ENCODE results near the gene MPP2. TPM values are rescaled to one million over a fixed set of nuclear protein-coding genes. Genes with fewer than 3 reads are reported as not detected.

The MPP2 gene
- total and polyA plus RNA-seq, 9 of the 15 experiments (the other 6 are each of a cell fraction or from before 2014, with no cell fraction given): 0.04 to 1.0 (median 0.24) TPM

DNA sequence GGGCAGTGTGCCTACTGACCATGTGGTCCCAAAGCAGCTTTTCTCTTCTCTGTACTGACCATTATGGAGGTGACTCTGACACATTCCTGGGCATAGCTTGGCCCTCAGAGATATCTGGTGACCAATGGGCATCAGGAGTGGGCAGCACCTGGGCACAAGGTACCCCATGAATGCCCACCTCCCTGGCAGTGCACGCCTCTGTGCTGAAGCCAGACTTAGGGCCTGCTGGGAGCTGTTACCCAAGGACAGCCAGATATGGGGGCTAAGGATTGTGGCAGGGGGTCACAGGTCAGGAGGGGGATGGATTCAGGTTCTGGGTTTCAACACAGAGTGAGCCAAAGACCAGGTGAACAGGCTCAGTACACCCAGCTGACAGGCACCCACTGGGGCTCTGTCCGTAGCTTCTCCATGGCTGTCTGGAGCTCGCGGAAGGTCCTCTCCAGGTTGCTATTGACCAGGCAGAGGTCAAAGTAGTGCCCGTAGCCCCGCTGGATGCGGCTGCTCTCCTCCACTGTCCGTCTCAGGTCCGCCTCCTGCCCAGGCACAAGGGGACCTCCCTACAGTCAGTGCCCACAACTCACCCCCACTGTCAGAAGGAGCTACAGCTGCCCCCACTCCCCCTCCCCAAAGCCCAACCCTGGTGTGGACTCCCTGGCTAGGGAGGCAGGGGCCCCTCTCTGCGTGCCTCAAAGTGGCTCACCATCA, 29.7 kb downstream of the MPP2 start:
- Histone ChIP-seq H3K79me2 (ENCODE audit: control insufficient read depth, insufficient read depth, low read length) (no peaks in the 10 kb centered on the region), H3K4me1 (replicated peaks in 1 of 2; ENCODE audit: control insufficient read depth in 2 of 2, insufficient read depth in 2 of 2, low read length in 2 of 2) (peaks cover 0 to 33% of the 10 kb centered on the region in 2 experiments; a peak in 4 of 5 replicates), H3K9ac (ENCODE audit: insufficient read depth in 1 of 2, low read depth in 2 of 2, low read length in 2 of 2) (no peak overlapping the region), H3K27ac (ENCODE audit: extremely low read depth, low read depth, low read length) (no peak overlapping the region), H3K9me1 (ENCODE audit: control insufficient read depth, insufficient read depth, low read length) (no peaks in the 10 kb centered on the region), H3K4me3 (no peak overlapping the region), H3K36me3 (ENCODE audit: control insufficient read depth, insufficient read depth, low read length) (no peaks in the 10 kb centered on the region), H3K27me3 (ENCODE audit: control insufficient read depth in 2 of 2, insufficient read depth in 2 of 2, low read length in 2 of 2) (peaks cover 0 to 19% of the 10 kb centered on the region in 2 experiments; a peak in 3 of 5 replicates), H3K9me3 (replicated peaks; ENCODE audit: control insufficient read depth, insufficient read depth, low read depth, low read length) (no peaks in the 10 kb centered on the region), H4K20me1 (replicated peaks; ENCODE audit: control insufficient read depth, insufficient read depth, low read length) (no peaks in the 10 kb centered on the region; the same call in 1 of the 2 replicates), H3K4me2 (ENCODE audit: insufficient read depth, low read length) (no peak overlapping the region), H2AFZ (ENCODE audit: low read depth, low read length) (no peak overlapping the region)
- intact Hi-C loops (cut with micrococcal nuclease) (loop anchor here (2.0 kb wide), 1 partner anchor 117 kb away; no protein-coding TSS in a partner anchor), in situ Hi-C loops (cut with MboI) (no loop called here)
- FAIRE-seq: no peak
- no peak for DNase-seq (ENCODE audit: extremely low read depth in 1 of 4, low spot score in 3 of 4)
- WGBS (ENCODE audit: insufficient coverage, low coverage, missing lambda C conversion rate): 39% methylated on average over 10 of the region's 10 CpGs
- no TSS peak for BruUV-seq (replicated peaks)
- CTCF ChIA-PET (ENCODE audit: low intra/inter-chr PET ratio): interaction anchor here (0.8 kb wide), 2 partner anchors 164 to 474 kb away, joined by 3 read pairs; no protein-coding TSS in a partner anchor
- no peak for ATAC-seq
- POLR2A ChIA-PET: interaction anchor here (0.6 kb wide), 2 partner anchors 47 to 479 kb away, joined by 3 to 4 read pairs; no protein-coding TSS in a partner anchor
- TF ChIP-seq DACH1 (IDR thresholded peaks at IDR 0.05; ENCODE audit: partially characterized antibody) (no peak), HNRNPL (IDR thresholded peaks at IDR 0.05; ENCODE audit: low read depth, low read length) (0 out of 2 replicates have a peak, but pooled peaks have one; percentile 40)

DNA sequence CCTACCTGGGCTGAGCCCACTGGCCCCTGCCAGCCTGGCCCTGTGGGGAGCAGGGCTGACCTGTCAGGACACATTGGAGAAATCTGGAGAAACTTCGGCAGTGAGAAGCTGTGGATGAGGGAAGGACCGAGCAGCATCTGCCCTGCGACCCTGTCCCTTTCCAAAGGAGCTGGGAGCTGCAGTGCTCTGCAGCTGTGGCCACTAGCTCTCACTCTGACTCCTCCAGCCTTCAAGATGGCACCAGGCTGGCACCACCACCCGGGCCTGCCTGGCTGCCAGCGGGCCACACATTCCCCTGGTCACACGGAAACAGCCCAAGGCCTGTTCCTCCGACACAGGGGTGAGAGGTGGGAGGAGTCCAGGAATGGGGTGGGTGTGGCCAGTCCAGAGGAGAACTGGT, 30.3 kb downstream of the MPP2 start:
- Histone ChIP-seq H3K27me3 (ENCODE audit: control insufficient read depth in 2 of 2, insufficient read depth in 2 of 2, low read length in 2 of 2) (peaks cover 2 to 24% of the 10 kb centered on the region in 2 experiments; a peak in 3 of 5 replicates), H3K4me3 (no peak overlapping the region), H2AFZ (ENCODE audit: low read depth, low read length) (no peak overlapping the region), H3K9me3 (replicated peaks; ENCODE audit: control insufficient read depth, insufficient read depth, low read depth, low read length) (no peaks in the 10 kb centered on the region), H3K36me3 (ENCODE audit: control insufficient read depth, insufficient read depth, low read length) (no peaks in the 10 kb centered on the region), H3K27ac (ENCODE audit: extremely low read depth, low read depth, low read length) (no peak overlapping the region), H3K9me1 (ENCODE audit: control insufficient read depth, insufficient read depth, low read length) (no peaks in the 10 kb centered on the region), H3K9ac (ENCODE audit: insufficient read depth in 1 of 2, low read depth in 2 of 2, low read length in 2 of 2) (peak overlapping the region in 1 of 2 experiments; percentile 24; a peak in 2 of 4 replicates), H3K4me2 (ENCODE audit: insufficient read depth, low read length) (no peak overlapping the region), H4K20me1 (replicated peaks; ENCODE audit: control insufficient read depth, insufficient read depth, low read length) (no peaks in the 10 kb centered on the region; the same call in 1 of the 2 replicates), H3K4me1 (replicated peaks in 1 of 2; ENCODE audit: control insufficient read depth in 2 of 2, insufficient read depth in 2 of 2, low read length in 2 of 2) (peaks cover 0 to 30% of the 10 kb centered on the region in 2 experiments; a peak in 4 of 5 replicates), H3K79me2 (ENCODE audit: control insufficient read depth, insufficient read depth, low read length) (no peaks in the 10 kb centered on the region)
- ATAC-seq (no peak), DNase-seq (ENCODE audit: extremely low read depth in 1 of 4, low spot score in 3 of 4) (peak in 2 of 4 experiments; percentile 29 to 34), FAIRE-seq (no peak)
- 3% methylated on average over 6 of the region's 7 CpGs for WGBS (ENCODE audit: insufficient coverage, low coverage, missing lambda C conversion rate)
- no TSS peak for BruUV-seq (replicated peaks)
- intact Hi-C loops (cut with micrococcal nuclease) (no loop called here), in situ Hi-C loops (cut with MboI) (no loop called here)
- no peak for TF ChIP-seq GTF3C2 (IDR thresholded peaks at IDR 0.05; ENCODE audit: borderline replicate concordance, extremely low read depth, insufficient read length)
- TF ChIP-seq ZNF77 (CRISPR knock-in tag; IDR thresholded peaks at IDR 0.05): no peak
- TF ChIP-seq HNRNPUL1 (IDR thresholded peaks at IDR 0.05; ENCODE audit: low read length): no peak
- TF ChIP-seq HMBOX1 (IDR thresholded peaks at IDR 0.05): no peak
- no peak for TF ChIP-seq KLF1 (tag; IDR thresholded peaks at IDR 0.05)
- TF ChIP-seq FOXJ2 (tag; IDR thresholded peaks at IDR 0.05): no peak
- TF ChIP-seq ILK (tag; IDR thresholded peaks at IDR 0.05; ENCODE audit: borderline replicate concordance, low read depth): no peak
- TF ChIP-seq ARNT (IDR thresholded peaks at IDR 0.05): no peak
- TF ChIP-seq ESRRB (CRISPR knock-in tag; IDR thresholded peaks at IDR 0.05; ENCODE audit: borderline replicate concordance): no peak
- CTCF ChIA-PET (ENCODE audit: low intra/inter-chr PET ratio): no interaction called here
- POLR2A ChIA-PET: interaction anchor here (0.6 kb wide), 3 partner anchors 39 to 479 kb away, joined by 3 to 4 read pairs (median 3); no protein-coding TSS in a partner anchor

Data from K562 (cell line).